SK-N-SH (cell line): Measurements from ENCODE around the gene NYAP1. TPM values are rescaled to one million over a fixed set of nuclear protein-coding genes. Genes with fewer than 3 reads are reported as not detected.

Experiments
- CTCF ChIA-PET: fragments of 300-600, 350-600 bp; formaldehyde crosslinking; extraction: SDS; loops from one replicate; lab custom pipeline; 2021; lab: Yijun Ruan, JAX
- POLR2A ChIA-PET: fragments of 350-600 bp; sonication (Branson Sonifier 250); formaldehyde crosslinking; extraction: SDS; loops from one replicate; lab custom pipeline; 2020; ENCODE audit warnings: antibody characterized with exemption, inconsistent platforms; lab: Yijun Ruan, JAX
- DNase-seq: peaks from one replicate; pipeline ENCODE4 v3.0.0; 2012
- H2AFZ ChIP-seq: fragments of 200-600 bp; sonication (generic); 2 replicates; pipeline ENCODE4 v1.8.1; 2016; ENCODE audit warnings: antibody characterized with exemption, mild to moderate bottlenecking, low read depth
- H3F3A ChIP-seq: fragments of 200-600 bp; sonication (generic); replicated peaks from 2 replicates; pipeline ENCODE3; 2016; ENCODE audit warnings: antibody characterized with exemption, mild to moderate bottlenecking; ENCODE audit not compliant: insufficient read depth
- H3K27ac ChIP-seq, 2 experiments: fragments of 200-500 bp in 1 of 2; fragments of 200-600 bp in 1 of 2; sonication (Bioruptor generic) in 1 of 2; sonication (generic), shearing (Covaris generic) in 1 of 2; 2 replicates each; pipeline versions ENCODE4 v1.5.1 to v1.6.1; 2014 to 2016; ENCODE audit warnings: low read depth in 2 of 2, inconsistent platforms in 1 of 2, low read length in 1 of 2, mild to moderate bottlenecking in 1 of 2, mixed read lengths in 1 of 2
- H3K27me3 ChIP-seq: fragments of 200-600 bp; sonication (generic), shearing (Covaris generic); 2 replicates; pipeline ENCODE4 v1.6.1; 2016; ENCODE audit warnings: mixed run types; ENCODE audit not compliant: insufficient read depth
- H3K36me3 ChIP-seq, 2 experiments: fragments of 200-500 bp in 1 of 2; fragments of 200-600 bp in 1 of 2; sonication (Bioruptor generic) in 1 of 2; sonication (generic) in 1 of 2; replicated peaks in 1 of 2; 2 replicates each; pipeline versions ENCODE3 to v1.5.1; 2014 to 2016; ENCODE audit warnings: low read length in 1 of 2, mild to moderate bottlenecking in 1 of 2; ENCODE audit not compliant: insufficient read depth in 2 of 2, control insufficient read depth in 1 of 2
- H3K4me1 ChIP-seq, 2 experiments: fragments of 200-500 bp in 1 of 2; fragments of 200-600 bp in 1 of 2; sonication (Bioruptor generic) in 1 of 2; sonication (generic), shearing (Covaris generic) in 1 of 2; 2 replicates each; pipeline versions ENCODE4 v1.5.1 to v1.6.1; 2014 to 2016; ENCODE audit warnings: low read depth in 1 of 2, low read length in 1 of 2, mixed run types in 1 of 2; ENCODE audit not compliant: insufficient read depth in 2 of 2, control insufficient read depth in 1 of 2
- H3K4me2 ChIP-seq: fragments of 200-600 bp; sonication (generic), shearing (Covaris generic); 2 replicates; pipeline ENCODE4 v1.6.1; 2017; ENCODE audit warnings: mixed run types
- H3K4me3 ChIP-seq, 2 experiments: fragments of 200-500 bp in 1 of 2; fragments of 200-600 bp in 1 of 2; sonication (Bioruptor generic) in 1 of 2; sonication (generic), shearing (Covaris generic) in 1 of 2; 2 replicates each; pipeline versions ENCODE4 v1.5.1 to v1.8.1; 2014 to 2016; ENCODE audit warnings: low read depth in 2 of 2, inconsistent platforms in 1 of 2, low read length in 1 of 2, mild to moderate bottlenecking in 1 of 2, mixed read lengths in 1 of 2, moderate library complexity in 1 of 2
- H3K79me2 ChIP-seq: fragments of 200-600 bp; sonication (generic); 2 replicates; pipeline ENCODE4 v1.8.1; 2017; ENCODE audit warnings: mild to moderate bottlenecking; ENCODE audit not compliant: insufficient read depth
- H3K9ac ChIP-seq: fragments of 200-600 bp; sonication (generic); 2 replicates; pipeline ENCODE4 v1.6.1; 2017; ENCODE audit warnings: mixed run types
- H3K9me2 ChIP-seq: fragments of 200-600 bp; sonication (generic); 2 replicates; pipeline ENCODE4 v1.6.1; 2017; ENCODE audit warnings: mixed run types
- H3K9me3 ChIP-seq: fragments of 200-600 bp; sonication (generic); 2 replicates; pipeline ENCODE4 v1.6.1; 2017; ENCODE audit warnings: mixed run types, mild to moderate bottlenecking, moderate library complexity
- H4K20me1 ChIP-seq: fragments of 200-600 bp; sonication (generic); 2 replicates; pipeline ENCODE4 v1.6.1; 2017; ENCODE audit warnings: mild to moderate bottlenecking, mixed run types; ENCODE audit not compliant: insufficient read depth
- CTCF ChIP-seq: fragments of 200-600 bp; sonication (generic); IDR thresholded peaks from 2 replicates; pipeline ENCODE4 v1.6.1; 2017; ENCODE audit warnings: antibody characterized with exemption, mild to moderate bottlenecking, moderate library complexity
- ELF1 ChIP-seq: IDR thresholded peaks from 2 replicates; pipeline ENCODE4 v1.4.0; 2012
- EP300 ChIP-seq, 2 experiments: IDR thresholded peaks; 2 replicates each; pipeline versions ENCODE4 v1.4.0 to v1.6.1; 2012; ENCODE audit warnings: borderline replicate concordance in 1 of 2, low read depth in 1 of 2, low read length in 1 of 2
- EZH2phosphoT487 ChIP-seq: fragments of 200-600 bp; sonication (generic); IDR thresholded peaks from 2 replicates; pipeline ENCODE4 v1.6.1; 2017; ENCODE audit warnings: low read depth, mixed run types, mild to moderate bottlenecking, antibody characterized with exemption, moderate library complexity, borderline replicate concordance
- FOSL2 ChIP-seq: IDR thresholded peaks from 2 replicates; pipeline ENCODE4 v1.4.0; 2012; ENCODE audit warnings: low read depth, mild to moderate bottlenecking, moderate library complexity, borderline replicate concordance
- FOXJ3 ChIP-seq: sonication (generic); formaldehyde crosslinking; IDR thresholded peaks from 2 replicates; pipeline ENCODE4 v1.5.1; 2020; ENCODE audit warnings: mild to moderate bottlenecking, missing genetic modification reagents
- FOXM1 ChIP-seq: IDR thresholded peaks from 2 replicates; pipeline ENCODE4 v1.4.0; 2012; ENCODE audit warnings: low read depth, mild to moderate bottlenecking
- IRF3 ChIP-seq: fragments of 150-350 bp; IDR thresholded peaks from 2 replicates; pipeline ENCODE4 v1.6.1; 2016; ENCODE audit warnings: mild to moderate bottlenecking, low read depth, low read length
- MAX ChIP-seq: IDR thresholded peaks from 2 replicates; pipeline ENCODE4 v1.4.0; 2012; ENCODE audit warnings: low read depth
- MXI1 ChIP-seq: IDR thresholded peaks from 2 replicates; pipeline ENCODE4 v1.6.1; 2012; ENCODE audit warnings: mild to moderate bottlenecking, low read depth, low read length, improper control_type of control experiment
- NRF1 ChIP-seq: IDR thresholded peaks from 2 replicates; pipeline ENCODE4 v1.6.1; 2012; ENCODE audit warnings: low read depth, mild to moderate bottlenecking, low read length
- PBX3 ChIP-seq: IDR thresholded peaks from 2 replicates; pipeline ENCODE4; 2012
- RCOR1 ChIP-seq: fragments of 150-350 bp; IDR thresholded peaks from 2 replicates; pipeline ENCODE4 v1.6.1; 2017; ENCODE audit warnings: antibody characterized with exemption, low read length
- RFX5 ChIP-seq: IDR thresholded peaks from 2 replicates; pipeline ENCODE4 v1.6.1; 2012; ENCODE audit warnings: mild to moderate bottlenecking, improper control_type of control experiment, low read length
- RXRA ChIP-seq: IDR thresholded peaks from 2 replicates; pipeline ENCODE4 v1.4.0; 2012; ENCODE audit warnings: low read depth, mild to moderate bottlenecking, borderline replicate concordance
- SIN3A ChIP-seq: IDR thresholded peaks from 2 replicates; pipeline ENCODE4 v1.6.1; 2012; ENCODE audit warnings: low read depth, mild to moderate bottlenecking, low read length, moderate library complexity, borderline replicate concordance
- TAF1 ChIP-seq: IDR thresholded peaks from 2 replicates; pipeline ENCODE4 v1.6.1; 2012; ENCODE audit warnings: low read depth, mild to moderate bottlenecking, low read length, moderate library complexity, borderline replicate concordance
- TCF12 ChIP-seq: IDR thresholded peaks from 2 replicates; pipeline ENCODE4 v1.4.0; 2012
- YY1 ChIP-seq: IDR thresholded peaks from 2 replicates; pipeline ENCODE4 v1.4.0; 2012; ENCODE audit warnings: low read depth, mild to moderate bottlenecking
- WGBS: methylation state at CpG from one replicate; pipeline ENCODE4 v1.1.6; 2017; ENCODE audit warnings: low lambda C conversion rate; 5-methylcytosine and 5-hydroxymethylcytosine counted together
- polyA plus RNA-seq, 3 experiments: library from polyadenylated mRNA; depleted of rRNA; stranded (reverse); fragments of >200 nt; gene quantifications; 2 replicates each; pipeline ENCODE4 v1.2.3, GENCODE V29; 2012
- TF ChIP-seq, protein P1 (sequence below): fragments of 150-350 bp; IDR thresholded peaks from 2 replicates; pipeline ENCODE4 v1.6.1; 2017; ENCODE audit warnings: antibody characterized with exemption, low read length, low read depth, borderline replicate concordance
- TF ChIP-seq, protein P2 (sequence below): IDR thresholded peaks from 2 replicates; pipeline ENCODE4 v1.4.0; 2012; ENCODE audit warnings: low read depth, borderline replicate concordance

NYAP1 gene
- polyA plus RNA-seq, 1 of the 3 experiments (the other 2 are of a cell fraction): 6.0 TPM

GRCh38 chr7:100543586-100543985, 59.9 kb downstream of the NYAP1 start:
- TF ChIP-seq RXRA (no peak), RCOR1 (no peak), YY1 (no peak), RFX5 (no peak), IRF3 (no peak), PBX3 (no peak), TAF1 (no peak), CTCF (no peak)
- H3K4me1 ChIP-seq: peaks cover 36 to 48% of the 10 kb centered on the region in 2 experiments
- peaks cover 36% of the 10 kb centered on the region for H3F3A ChIP-seq
- H4K20me1 ChIP-seq: no peaks in the 10 kb centered on the region
- no peak overlapping the region for H3K27ac ChIP-seq
- H3K4me2 ChIP-seq: no peak overlapping the region
- WGBS: 93% methylated on average over 1 of the region's 1 CpG
- H3K4me3 ChIP-seq: no peak overlapping the region
- H2AFZ ChIP-seq: no peak overlapping the region
- H3K36me3 ChIP-seq: no peaks in the 10 kb centered on the region
- H3K79me2 ChIP-seq: peaks cover 27% of the 10 kb centered on the region; the same call in 1 of the 2 replicates
- ChIA-PET CTCF (interaction anchor here (1.2 to 19.1 kb wide), 6 partner anchors 10 to 89 kb away, joined by 3 to 353 read pairs (median 6); partner anchors contain the start of gene NYAP1), POLR2A (no interaction called here)
- no peaks in the 10 kb centered on the region for H3K27me3 ChIP-seq
- no peak for DNase-seq
- no peaks in the 10 kb centered on the region for H3K9me2 ChIP-seq
- H3K9ac ChIP-seq: no peak overlapping the region
- no peaks in the 10 kb centered on the region for H3K9me3 ChIP-seq

- Histone ChIP-seq H3K27me3 (no peaks in the 10 kb centered on the region), H3K36me3 (peaks cover 0 to 3% of the 10 kb centered on the region in 2 experiments), H3K9me3 (no peaks in the 10 kb centered on the region), H3K27ac (peak overlapping the region; percentile 89; a peak in 3 of 4 replicates), H3K4me1 (peaks cover 40 to 48% of the 10 kb centered on the region in 2 experiments), H3F3A (peaks cover 36% of the 10 kb centered on the region), H3K79me2 (peaks cover 27% of the 10 kb centered on the region; the same call in 1 of the 2 replicates), H3K4me2 (no peak overlapping the region; the same call in 1 of the 2 replicates), H3K4me3 (no peak overlapping the region), H4K20me1 (no peaks in the 10 kb centered on the region), H3K9me2 (no peaks in the 10 kb centered on the region), H3K9ac (no peak overlapping the region), H2AFZ (no peak overlapping the region)
- DNase-seq: no peak
- CTCF ChIA-PET: interaction anchor here (1.2 to 19.1 kb wide), 8 partner anchors 17 to 90 kb away, joined by 3 to 353 read pairs (median 7); partner anchors contain the start of genes MOSPD3 and NYAP1
- POLR2A ChIA-PET: interaction anchor here (0.6 to 0.7 kb wide), 2 partner anchors 26 to 54 kb away, joined by 3 read pairs; no protein-coding TSS in a partner anchor
- 82% methylated on average over 5 of the region's 5 CpGs for WGBS
- TF ChIP-seq EZH2phosphoT487: no peak
- TF ChIP-seq TAF1: no peak
- TF ChIP-seq FOXM1: no peak
- TF ChIP-seq FOSL2: no peak
- TF ChIP-seq FOXJ3: no peak
- no peak for TF ChIP-seq ELF1
- TF ChIP-seq, protein P1, sequence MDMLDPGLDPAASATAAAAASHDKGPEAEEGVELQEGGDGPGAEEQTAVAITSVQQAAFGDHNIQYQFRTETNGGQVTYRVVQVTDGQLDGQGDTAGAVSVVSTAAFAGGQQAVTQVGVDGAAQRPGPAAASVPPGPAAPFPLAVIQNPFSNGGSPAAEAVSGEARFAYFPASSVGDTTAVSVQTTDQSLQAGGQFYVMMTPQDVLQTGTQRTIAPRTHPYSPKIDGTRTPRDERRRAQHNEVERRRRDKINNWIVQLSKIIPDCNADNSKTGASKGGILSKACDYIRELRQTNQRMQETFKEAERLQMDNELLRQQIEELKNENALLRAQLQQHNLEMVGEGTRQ: no peak
- no peak for TF ChIP-seq EP300 (IDR thresholded peaks at IDR 0.05; ENCODE audit: borderline replicate concordance in 1 of 2, low read depth in 1 of 2, low read length in 1 of 2)
- no peak for TF ChIP-seq MAX
- no peak for TF ChIP-seq MXI1
- no peak for TF ChIP-seq SIN3A
- TF ChIP-seq NRF1: no peak
- TF ChIP-seq, protein P2, sequence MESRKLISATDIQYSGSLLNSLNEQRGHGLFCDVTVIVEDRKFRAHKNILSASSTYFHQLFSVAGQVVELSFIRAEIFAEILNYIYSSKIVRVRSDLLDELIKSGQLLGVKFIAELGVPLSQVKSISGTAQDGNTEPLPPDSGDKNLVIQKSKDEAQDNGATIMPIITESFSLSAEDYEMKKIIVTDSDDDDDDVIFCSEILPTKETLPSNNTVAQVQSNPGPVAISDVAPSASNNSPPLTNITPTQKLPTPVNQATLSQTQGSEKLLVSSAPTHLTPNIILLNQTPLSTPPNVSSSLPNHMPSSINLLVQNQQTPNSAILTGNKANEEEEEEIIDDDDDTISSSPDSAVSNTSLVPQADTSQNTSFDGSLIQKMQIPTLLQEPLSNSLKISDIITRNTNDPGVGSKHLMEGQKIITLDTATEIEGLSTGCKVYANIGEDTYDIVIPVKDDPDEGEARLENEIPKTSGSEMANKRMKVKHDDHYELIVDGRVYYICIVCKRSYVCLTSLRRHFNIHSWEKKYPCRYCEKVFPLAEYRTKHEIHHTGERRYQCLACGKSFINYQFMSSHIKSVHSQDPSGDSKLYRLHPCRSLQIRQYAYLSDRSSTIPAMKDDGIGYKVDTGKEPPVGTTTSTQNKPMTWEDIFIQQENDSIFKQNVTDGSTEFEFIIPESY: no peak
- no peak for TF ChIP-seq TCF12
Observed at GRCh38 chr7:100544386-100544785, 60.7 kb downstream of the NYAP1 start.
